D721Med (cell line): ENCODE data around the gene PEX26.
"Not testable (repeated sequence)": the region's sequence is repeated elsewhere in the genome, so short reads cannot be mapped to it uniquely, and the experiment has no call there.

Experiments used
- DNase-seq: peaks from one replicate; pipeline ENCODE4 v3.0.0; 2011; ENCODE audit warnings: low spot score; ENCODE audit not compliant: insufficient read length
- FAIRE-seq: peaks from 2 replicates; lab custom pipeline; 2011; peaks lifted over from hg19 to GRCh38; lab: Jason Lieb, UNC
- CTCF ChIP-seq: IDR thresholded peaks from 2 replicates; pipeline ENCODE4 v1.5.1; 2012; ENCODE audit warnings: mild to moderate bottlenecking, control low read depth; ENCODE audit not compliant: insufficient read depth; ENCODE audit errors: missing control alignments

PEX26 gene

GRCh38 chr22:18048441-18048898, 29.3 kb upstream of the PEX26 start:
- no peak for DNase-seq
- no peak for TF ChIP-seq CTCF
- no peak for FAIRE-seq

DNA sequence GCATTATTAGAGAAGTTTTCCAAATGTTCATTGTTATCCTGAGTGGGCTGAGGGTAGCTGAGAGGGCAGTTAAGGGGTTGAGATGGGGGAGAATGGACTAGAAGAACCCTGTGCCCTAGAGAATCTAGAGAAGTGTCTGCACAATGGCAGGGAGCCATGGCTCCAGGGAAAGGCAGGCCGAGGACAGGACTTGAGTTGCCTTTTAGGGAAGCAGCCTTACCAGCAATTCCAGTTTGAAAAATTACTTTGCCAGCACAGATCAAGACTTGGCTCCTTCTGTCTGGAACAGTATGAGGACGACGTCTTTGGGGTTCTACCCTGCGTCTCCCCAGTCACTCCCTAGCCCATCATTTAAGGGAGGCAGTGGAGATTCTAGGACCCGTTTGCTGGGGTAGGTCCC, 27.7 kb upstream of the PEX26 start:
- no peak for TF ChIP-seq CTCF
- DNase-seq, result no peak
- FAIRE-seq, result no peak

DNA sequence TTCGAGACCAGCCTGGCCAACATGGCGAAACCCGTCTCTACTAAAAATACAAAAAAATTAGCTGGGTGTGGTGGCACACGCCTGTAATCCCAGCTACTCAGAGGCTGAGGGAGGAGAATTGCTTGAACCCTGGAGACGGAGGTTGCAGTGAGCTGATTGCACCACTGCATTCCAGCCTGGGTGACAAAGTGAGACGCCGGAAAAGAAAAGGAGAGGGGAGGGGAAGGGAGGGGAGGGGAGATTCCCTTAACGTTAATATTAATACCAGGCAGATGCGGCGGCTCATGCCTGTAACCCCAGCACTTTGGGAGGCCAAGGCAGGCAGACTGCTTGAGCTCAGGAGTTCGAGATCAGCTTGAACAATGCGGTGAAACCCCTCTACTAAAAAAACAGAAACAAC, 26.7 kb upstream of the PEX26 start:
- not testable (repeated sequence) for DNase-seq, FAIRE-seq

- DNase-seq, FAIRE-seq: not testable (repeated sequence)
Measured at GRCh38 chr22:18053216-18053946, 24.4 kb upstream of the PEX26 start.

GRCh38 chr22:18055619-18056160, 22.1 kb upstream of the PEX26 start:
- TF ChIP-seq CTCF, result no peak
- FAIRE-seq (no peak), DNase-seq (no peak)

- DNase-seq (no peak), FAIRE-seq (no peak)
- TF ChIP-seq CTCF, result no peak
Measured at GRCh38 chr22:18056161-18056666, 21.6 kb upstream of the PEX26 start.

DNA sequence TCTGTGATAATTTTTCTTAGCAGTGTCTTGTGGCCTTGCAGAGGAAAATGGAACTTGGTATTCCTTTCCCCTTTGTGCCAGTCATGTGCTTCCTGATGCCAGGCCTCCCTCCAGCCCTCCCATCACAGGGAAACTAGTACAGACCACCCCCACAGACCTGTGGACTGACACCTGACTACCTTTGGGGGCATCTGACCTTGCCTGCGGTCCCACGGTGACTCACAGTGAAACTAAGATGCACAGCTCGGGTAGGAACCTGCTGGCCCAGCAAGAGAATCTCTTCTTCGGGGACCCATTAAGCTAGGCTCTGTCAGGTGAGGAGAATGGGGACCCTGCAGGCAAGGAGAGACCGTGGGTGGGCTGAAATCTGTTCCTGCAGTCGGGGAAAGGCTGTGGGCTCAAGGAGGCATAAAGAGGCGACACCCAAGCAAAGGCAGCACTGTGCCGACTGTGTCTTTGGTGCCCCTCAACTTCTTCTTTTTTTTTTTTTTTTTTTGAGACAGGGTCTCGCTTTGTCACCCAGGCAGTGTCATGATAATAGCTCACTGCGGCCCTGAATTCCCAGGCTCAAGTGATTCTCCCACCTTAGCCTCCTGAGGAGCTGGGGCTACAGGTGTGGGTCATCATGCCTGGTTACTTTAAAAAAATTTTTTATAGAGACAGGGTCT, 20.8 kb upstream of the PEX26 start:
- no peak for FAIRE-seq
- no peak for DNase-seq
- TF ChIP-seq CTCF, result no peak
